GM12873 (cell line): ENCODE measurements around the gene ASIC3.

Source experiments
- TF ChIP-seq, protein P1 (sequence below): IDR thresholded peaks from 2 replicates; pipeline ENCODE4 v1.5.1; 2012; ENCODE audit warnings: low read depth, mild to moderate bottlenecking, moderate library complexity, low read length, control low read depth; ENCODE audit not compliant: insufficient read depth; ENCODE audit errors: missing control alignments

The ASIC3 gene

DNA sequence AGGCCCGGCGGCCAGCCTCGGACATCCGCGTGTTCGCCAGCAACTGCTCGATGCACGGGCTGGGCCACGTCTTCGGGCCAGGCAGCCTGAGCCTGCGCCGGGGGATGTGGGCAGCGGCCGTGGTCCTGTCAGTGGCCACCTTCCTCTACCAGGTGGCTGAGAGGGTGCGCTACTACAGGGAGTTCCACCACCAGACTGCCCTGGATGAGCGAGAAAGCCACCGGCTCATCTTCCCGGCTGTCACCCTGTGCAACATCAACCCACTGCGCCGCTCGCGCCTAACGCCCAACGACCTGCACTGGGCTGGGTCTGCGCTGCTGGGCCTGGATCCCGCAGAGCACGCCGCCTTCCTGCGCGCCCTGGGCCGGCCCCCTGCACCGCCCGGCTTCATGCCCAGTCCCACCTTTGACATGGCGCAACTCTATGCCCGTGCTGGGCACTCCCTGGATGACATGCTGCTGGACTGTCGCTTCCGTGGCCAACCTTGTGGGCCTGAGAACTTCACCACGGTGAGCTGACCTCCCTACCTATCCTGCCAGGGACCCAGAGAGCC, 656 bp downstream of the ASIC3 start:
- TF ChIP-seq, protein P1, sequence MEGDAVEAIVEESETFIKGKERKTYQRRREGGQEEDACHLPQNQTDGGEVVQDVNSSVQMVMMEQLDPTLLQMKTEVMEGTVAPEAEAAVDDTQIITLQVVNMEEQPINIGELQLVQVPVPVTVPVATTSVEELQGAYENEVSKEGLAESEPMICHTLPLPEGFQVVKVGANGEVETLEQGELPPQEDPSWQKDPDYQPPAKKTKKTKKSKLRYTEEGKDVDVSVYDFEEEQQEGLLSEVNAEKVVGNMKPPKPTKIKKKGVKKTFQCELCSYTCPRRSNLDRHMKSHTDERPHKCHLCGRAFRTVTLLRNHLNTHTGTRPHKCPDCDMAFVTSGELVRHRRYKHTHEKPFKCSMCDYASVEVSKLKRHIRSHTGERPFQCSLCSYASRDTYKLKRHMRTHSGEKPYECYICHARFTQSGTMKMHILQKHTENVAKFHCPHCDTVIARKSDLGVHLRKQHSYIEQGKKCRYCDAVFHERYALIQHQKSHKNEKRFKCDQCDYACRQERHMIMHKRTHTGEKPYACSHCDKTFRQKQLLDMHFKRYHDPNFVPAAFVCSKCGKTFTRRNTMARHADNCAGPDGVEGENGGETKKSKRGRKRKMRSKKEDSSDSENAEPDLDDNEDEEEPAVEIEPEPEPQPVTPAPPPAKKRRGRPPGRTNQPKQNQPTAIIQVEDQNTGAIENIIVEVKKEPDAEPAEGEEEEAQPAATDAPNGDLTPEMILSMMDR = no peak

DNA sequence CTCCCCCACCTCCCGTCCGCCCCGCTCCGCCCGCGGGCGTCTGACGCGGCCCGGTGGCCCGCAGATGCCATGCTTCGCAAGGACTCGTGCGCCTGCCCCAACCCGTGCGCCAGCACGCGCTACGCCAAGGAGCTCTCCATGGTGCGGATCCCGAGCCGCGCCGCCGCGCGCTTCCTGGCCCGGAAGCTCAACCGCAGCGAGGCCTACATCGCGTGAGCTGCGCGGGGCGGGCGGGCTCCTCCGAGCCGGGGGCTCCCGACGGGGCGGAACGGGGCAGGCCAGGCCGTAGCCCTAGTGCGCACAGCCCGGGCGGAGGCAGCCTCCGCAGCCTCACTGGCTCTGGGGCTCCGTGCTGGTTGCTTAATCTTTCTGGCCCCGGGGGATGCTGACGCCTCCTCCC, 2.8 kb downstream of the ASIC3 start:
- TF ChIP-seq, protein P1 = no peak

DNA sequence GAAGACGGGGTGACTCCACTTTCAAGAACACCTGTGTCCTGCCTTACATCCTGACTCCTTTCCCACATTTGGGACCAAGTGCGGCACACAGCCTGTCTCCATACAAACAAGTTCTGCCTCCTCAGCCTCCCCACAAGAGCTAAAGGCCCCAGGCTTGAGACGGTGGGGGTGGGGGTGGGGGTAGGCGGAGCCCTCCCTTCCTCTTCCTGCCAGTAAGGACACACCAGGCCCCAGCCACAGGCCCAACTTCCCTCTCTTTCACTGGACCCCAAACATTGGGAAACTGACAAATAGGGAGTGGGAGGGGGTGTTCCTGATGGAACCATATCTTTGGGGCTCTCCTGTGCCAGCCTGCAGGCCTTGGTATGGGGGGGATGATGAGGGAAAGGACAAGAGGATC, 4.8 kb downstream of the ASIC3 start:
- TF ChIP-seq, protein P1 = no peak

GRCh38 chr7:151053751-151054150, 5.4 kb downstream of the ASIC3 start:
- TF ChIP-seq, protein P1 = no peak

DNA sequence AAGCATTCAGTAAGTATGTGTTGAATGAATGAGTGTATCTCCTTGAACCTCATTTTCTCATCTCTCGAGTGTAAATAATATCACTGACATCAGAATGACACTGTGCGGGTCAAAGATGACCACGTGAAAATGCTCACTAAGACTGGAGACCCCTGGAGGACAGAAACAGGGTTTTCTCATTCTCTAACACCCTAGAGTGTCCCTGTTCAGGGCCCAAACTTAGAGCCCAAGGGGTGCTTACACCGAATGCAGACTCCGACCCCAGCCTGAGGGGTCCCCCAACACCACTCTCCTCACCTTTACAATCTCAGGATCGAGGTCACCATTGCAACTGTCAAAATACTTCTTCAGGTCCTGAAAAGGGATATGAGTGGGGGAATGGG, 7.9 kb downstream of the ASIC3 start:
- TF ChIP-seq, protein P1 = no peak

DNA sequence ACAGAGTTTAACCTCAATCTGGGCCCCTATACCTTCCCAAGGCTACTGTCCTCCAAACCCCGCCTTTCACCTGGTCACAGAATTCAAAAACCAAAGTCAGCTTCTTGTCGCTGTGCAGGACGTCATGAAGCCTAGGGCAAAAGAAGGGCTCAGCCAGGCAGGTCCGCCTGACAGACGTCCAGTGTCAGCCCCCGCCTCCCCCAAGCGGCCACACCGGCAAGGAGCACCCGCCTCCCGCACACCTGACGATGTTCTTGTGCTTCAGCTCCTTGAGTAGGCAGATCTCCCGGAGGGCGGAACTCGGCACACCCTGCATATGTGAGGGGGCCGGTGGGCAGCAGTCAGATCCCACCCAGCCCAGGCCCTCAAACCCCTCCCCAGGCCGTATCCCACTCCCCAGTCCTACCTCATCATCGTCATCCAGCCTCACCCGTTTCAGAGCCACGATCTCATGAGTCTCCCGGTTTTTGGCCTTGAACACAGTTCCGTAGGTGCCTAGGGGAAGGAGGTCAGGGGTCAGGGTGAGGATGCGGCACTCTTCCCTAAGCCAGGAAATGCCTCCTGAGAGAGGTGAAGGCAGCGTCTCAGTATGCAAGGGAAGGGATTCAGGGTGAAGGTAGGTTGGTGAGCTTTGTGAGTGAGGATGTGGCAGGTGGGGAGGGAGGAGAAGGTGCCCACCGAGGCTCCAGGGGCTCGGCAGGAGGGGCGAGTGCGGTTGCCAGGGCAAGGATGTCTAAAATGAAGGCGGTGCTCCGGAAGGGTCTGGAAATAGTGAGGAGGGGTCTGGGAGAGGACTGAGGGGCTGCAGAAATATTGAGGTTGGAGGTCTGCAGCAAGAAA, 8.6 kb downstream of the ASIC3 start:
- TF ChIP-seq, protein P1 = no peak

DNA sequence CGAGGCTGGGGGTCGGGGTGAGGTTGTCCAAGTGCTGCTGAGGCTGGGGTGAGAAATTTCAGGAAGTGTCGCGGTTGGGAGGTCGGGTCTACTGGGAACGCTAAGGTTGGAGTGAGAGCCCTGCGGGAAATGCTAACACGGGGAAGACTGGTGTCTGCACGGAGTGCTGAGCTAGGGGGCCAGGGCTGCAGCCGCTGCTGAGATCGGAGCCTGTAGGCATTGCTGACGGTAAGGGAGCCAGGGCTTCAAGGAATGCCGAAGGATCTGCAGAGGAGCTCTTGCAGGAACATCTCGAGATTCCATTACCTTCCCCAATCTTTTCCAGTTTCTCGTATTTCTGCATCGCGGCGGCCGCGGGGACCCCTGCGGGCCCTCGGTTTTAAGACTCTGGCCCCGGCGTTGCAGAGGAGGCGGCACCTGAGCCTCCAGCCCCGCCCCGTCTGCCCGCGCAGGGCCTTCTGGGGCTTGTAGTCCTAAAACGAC, 9.2 kb downstream of the ASIC3 start, which contains the start of gene CDK5:
CDK5 (minus strand) TSS at position 392 of the 483 bp plus-strand sequence; CDS start at position 343, 49 bp downstream.
- TF ChIP-seq, protein P1 = no peak
